Natural killer cell (primary cell): ENCODE results near the gene KCNQ2. TPM values are rescaled to one million over a fixed set of nuclear protein-coding genes. Genes with fewer than 3 reads are reported as not detected.

Experiments
- ATAC-seq, 3 donors: fragments of 150-1000 bp in 2 of 3; fragments of 200-7000 bp in 1 of 3; cut with Tn5 transposase; 1 replicate in 1 of 3; 2 replicates in 2 of 3; pipeline ENCODE4 v1.10.0; 2021; ENCODE audit warnings: mild to moderate bottlenecking in 2 of 3, moderate library complexity in 2 of 3
- DNase-seq, 2 donors: peaks; one replicate each; pipeline versions ENCODE4 v3.0.0 to v3.0.0-alpha.2; 2013 to 2021; ENCODE audit warnings: mixed read lengths in 1 of 2
- H3K27ac ChIP-seq: one replicate; pipeline ENCODE4 v1.5.1; 2013; ENCODE audit warnings: mild to moderate bottlenecking, low read length
- H3K27me3 ChIP-seq: one replicate; pipeline ENCODE4 v1.6.1; 2013; ENCODE audit warnings: low read length; ENCODE audit not compliant: control insufficient read depth, insufficient read depth
- H3K36me3 ChIP-seq: one replicate; pipeline ENCODE4 v1.6.1; 2013; ENCODE audit warnings: low read length; ENCODE audit not compliant: control insufficient read depth, insufficient read depth
- H3K4me1 ChIP-seq: one replicate; pipeline ENCODE4 v1.6.1; 2013; ENCODE audit warnings: low read length; ENCODE audit not compliant: control insufficient read depth, insufficient read depth
- H3K4me3 ChIP-seq: one replicate; pipeline ENCODE4 v1.5.1; 2013; ENCODE audit warnings: low read length
- H3K9me3 ChIP-seq: one replicate; pipeline ENCODE4 v1.6.1; 2013; ENCODE audit warnings: low read length; ENCODE audit not compliant: control insufficient read depth, insufficient read depth
- H3K27ac Mint-ChIP-seq, 2 donors: one replicate each; pipeline ENCODE4 v1.8.0; 2022; ENCODE audit warnings: mild to moderate bottlenecking in 2 of 2, mixed read lengths in 2 of 2, moderate library complexity in 1 of 2
- H3K27me3 Mint-ChIP-seq, 2 donors: one replicate each; pipeline ENCODE4 v1.8.0; 2022; ENCODE audit warnings: low read depth in 2 of 2, mixed read lengths in 2 of 2
- H3K36me3 Mint-ChIP-seq: one replicate; pipeline ENCODE4 v1.8.0; 2022; ENCODE audit warnings: mixed read lengths
- H3K4me1 Mint-ChIP-seq, 2 donors: one replicate each; pipeline ENCODE4 v1.8.0; 2022; ENCODE audit warnings: mixed read lengths in 2 of 2
- H3K4me3 Mint-ChIP-seq: one replicate; pipeline ENCODE4 v1.8.0; 2022; ENCODE audit warnings: mild to moderate bottlenecking, moderate library complexity, mixed read lengths
- H3K9me3 Mint-ChIP-seq, 2 donors: one replicate each; pipeline ENCODE4 v1.8.0; 2022; ENCODE audit warnings: mixed read lengths in 2 of 2
- WGBS: methylation state at CpG from one replicate; pipeline ENCODE4 v1.1.7; 2013; ENCODE audit warnings: missing lambda C conversion rate; ENCODE audit not compliant: insufficient coverage; 5-methylcytosine and 5-hydroxymethylcytosine counted together
- intact Hi-C: fragments of 100-400 bp; cut with micrococcal nuclease; formaldehyde crosslinking; loops from one replicate; pipeline ENCODE4 v1.14.2; 2022
- total RNA-seq, 4 donors: library from RNA; stranded (reverse); fragments of 120-200 nt in 1 of 4; gene quantifications; one replicate each; pipeline versions ENCODE4 v1.2.3 to v1.2.4, GENCODE V29; 2013 to 2022
- TF ChIP-seq, protein P1 (sequence below): fragments of 200-600 bp; IDR thresholded peaks from one replicate; pipeline ENCODE4 v1.8.0; 2022; ENCODE audit warnings: antibody characterized with exemption

Gene KCNQ2
- total RNA-seq, 3 donors from 2014 or later (not counting 1 experiment from before 2014, with no cell fraction given): not detected

DNA sequence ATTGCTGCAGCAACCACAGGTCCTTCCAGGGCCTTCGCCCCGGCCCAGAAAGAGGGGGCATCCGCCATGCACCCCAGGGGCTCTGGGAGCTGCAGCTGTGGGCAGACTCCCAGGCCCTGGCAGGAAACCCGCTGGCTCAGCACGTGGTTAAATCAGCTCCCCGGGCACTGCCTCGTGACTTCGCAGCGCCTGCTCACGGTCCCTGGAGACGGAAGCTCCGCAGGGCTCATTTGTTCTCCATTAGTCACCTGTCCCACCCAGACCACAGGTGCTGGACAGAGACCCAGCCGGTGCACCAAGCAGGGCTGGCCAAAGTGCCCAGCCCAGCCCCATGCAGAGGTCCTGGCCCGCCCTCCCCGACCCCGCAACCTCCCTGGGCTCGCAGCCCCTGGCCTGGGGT is 14.7 kb downstream of the KCNQ2 start:
- Histone ChIP-seq H3K9me3 (no peaks in the 10 kb centered on the region), H3K4me3 (no peak overlapping the region), H3K27me3 (peaks cover 9% of the 10 kb centered on the region), H3K36me3 (no peaks in the 10 kb centered on the region), H3K4me1 (peaks cover 18% of the 10 kb centered on the region), H3K27ac (no peak overlapping the region)
- 23% methylated on average over 17 of the region's 17 CpGs for WGBS
- H3K4me3 Mint-ChIP-seq: no peak overlapping the region
- no peak overlapping the region for H3K27ac Mint-ChIP-seq
- H3K27me3 Mint-ChIP-seq: peaks cover 6 to 18% of the 10 kb centered on the region in 2 donors
- no peaks in the 10 kb centered on the region for H3K9me3 Mint-ChIP-seq
- no peaks in the 10 kb centered on the region for H3K36me3 Mint-ChIP-seq
- ATAC-seq (peak in 1 of 3 donors; percentile 35), DNase-seq (peak in 1 of 2 donors; percentile 24)
- intact Hi-C loops: no loop called here
- H3K4me1 Mint-ChIP-seq: peaks cover 0 to 4% of the 10 kb centered on the region in 2 donors
- TF ChIP-seq, protein P1, sequence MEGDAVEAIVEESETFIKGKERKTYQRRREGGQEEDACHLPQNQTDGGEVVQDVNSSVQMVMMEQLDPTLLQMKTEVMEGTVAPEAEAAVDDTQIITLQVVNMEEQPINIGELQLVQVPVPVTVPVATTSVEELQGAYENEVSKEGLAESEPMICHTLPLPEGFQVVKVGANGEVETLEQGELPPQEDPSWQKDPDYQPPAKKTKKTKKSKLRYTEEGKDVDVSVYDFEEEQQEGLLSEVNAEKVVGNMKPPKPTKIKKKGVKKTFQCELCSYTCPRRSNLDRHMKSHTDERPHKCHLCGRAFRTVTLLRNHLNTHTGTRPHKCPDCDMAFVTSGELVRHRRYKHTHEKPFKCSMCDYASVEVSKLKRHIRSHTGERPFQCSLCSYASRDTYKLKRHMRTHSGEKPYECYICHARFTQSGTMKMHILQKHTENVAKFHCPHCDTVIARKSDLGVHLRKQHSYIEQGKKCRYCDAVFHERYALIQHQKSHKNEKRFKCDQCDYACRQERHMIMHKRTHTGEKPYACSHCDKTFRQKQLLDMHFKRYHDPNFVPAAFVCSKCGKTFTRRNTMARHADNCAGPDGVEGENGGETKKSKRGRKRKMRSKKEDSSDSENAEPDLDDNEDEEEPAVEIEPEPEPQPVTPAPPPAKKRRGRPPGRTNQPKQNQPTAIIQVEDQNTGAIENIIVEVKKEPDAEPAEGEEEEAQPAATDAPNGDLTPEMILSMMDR: no peak

GRCh38 chr20:63456429-63457284 is 15.8 kb downstream of the KCNQ2 start:
- Histone ChIP-seq H3K27me3 (peaks cover 9% of the 10 kb centered on the region), H3K9me3 (no peaks in the 10 kb centered on the region), H3K4me1 (peaks cover 18% of the 10 kb centered on the region), H3K4me3 (no peak overlapping the region), H3K36me3 (no peaks in the 10 kb centered on the region), H3K27ac (no peak overlapping the region)
- WGBS: 90% methylated on average over 40 of the region's 40 CpGs
- Mint-ChIP-seq H3K4me3 (no peak overlapping the region), H3K36me3 (no peaks in the 10 kb centered on the region), H3K9me3 (no peaks in the 10 kb centered on the region), H3K27me3 (peaks cover 6 to 19% of the 10 kb centered on the region in 2 donors), H3K4me1 (peaks cover 0 to 4% of the 10 kb centered on the region in 2 donors), H3K27ac (no peak overlapping the region)
- TF ChIP-seq, protein P1: no peak
- intact Hi-C loops: no loop called here
- DNase-seq: no peak
- ATAC-seq: no peak

DNA sequence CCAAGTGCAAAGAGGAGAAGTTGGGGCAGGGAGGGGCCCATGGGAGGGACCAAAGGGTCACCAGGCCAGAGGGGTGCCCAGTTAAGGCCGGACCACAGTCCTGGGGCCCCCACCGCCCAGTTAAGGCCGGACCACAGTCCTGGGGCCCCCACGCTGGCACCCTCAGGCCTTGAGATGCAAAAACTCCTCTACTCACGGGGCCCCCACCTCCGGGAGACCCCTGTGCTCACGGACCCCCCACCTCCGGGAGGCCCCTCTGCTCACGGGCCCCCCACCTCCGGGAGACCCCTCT is 16.9 kb downstream of the KCNQ2 start:
- no peak overlapping the region for H3K27ac Mint-ChIP-seq
- Histone ChIP-seq H3K4me3 (no peak overlapping the region), H3K36me3 (no peaks in the 10 kb centered on the region), H3K27ac (no peak overlapping the region), H3K9me3 (no peaks in the 10 kb centered on the region), H3K27me3 (peaks cover 9% of the 10 kb centered on the region), H3K4me1 (peaks cover 18% of the 10 kb centered on the region)
- intact Hi-C loops: no loop called here
- 87% methylated on average over 7 of the region's 10 CpGs for WGBS
- no peak overlapping the region for H3K4me3 Mint-ChIP-seq
- no peaks in the 10 kb centered on the region for H3K9me3 Mint-ChIP-seq
- H3K4me1 Mint-ChIP-seq: peaks cover 0 to 4% of the 10 kb centered on the region in 2 donors
- ATAC-seq (no peak), DNase-seq (no peak)
- TF ChIP-seq, protein P1: no peak
- H3K27me3 Mint-ChIP-seq: peaks cover 2 to 13% of the 10 kb centered on the region in 2 donors
- H3K36me3 Mint-ChIP-seq: no peaks in the 10 kb centered on the region
